HG02885 (cell line): ENCODE data around the gene CEBPZOS.
A peak's percentile ranks its signal among the peaks of the same experiment; 100 is the strongest.

Experiments used
- ATAC-seq: cut with Tn5 transposase; IDR thresholded peaks from one replicate; pipeline ENCODE4 v1.9.1; 2021; ENCODE audit warnings: mild to moderate bottlenecking; ENCODE audit not compliant: unreplicated experiment, poor library complexity

CEBPZOS gene

DNA sequence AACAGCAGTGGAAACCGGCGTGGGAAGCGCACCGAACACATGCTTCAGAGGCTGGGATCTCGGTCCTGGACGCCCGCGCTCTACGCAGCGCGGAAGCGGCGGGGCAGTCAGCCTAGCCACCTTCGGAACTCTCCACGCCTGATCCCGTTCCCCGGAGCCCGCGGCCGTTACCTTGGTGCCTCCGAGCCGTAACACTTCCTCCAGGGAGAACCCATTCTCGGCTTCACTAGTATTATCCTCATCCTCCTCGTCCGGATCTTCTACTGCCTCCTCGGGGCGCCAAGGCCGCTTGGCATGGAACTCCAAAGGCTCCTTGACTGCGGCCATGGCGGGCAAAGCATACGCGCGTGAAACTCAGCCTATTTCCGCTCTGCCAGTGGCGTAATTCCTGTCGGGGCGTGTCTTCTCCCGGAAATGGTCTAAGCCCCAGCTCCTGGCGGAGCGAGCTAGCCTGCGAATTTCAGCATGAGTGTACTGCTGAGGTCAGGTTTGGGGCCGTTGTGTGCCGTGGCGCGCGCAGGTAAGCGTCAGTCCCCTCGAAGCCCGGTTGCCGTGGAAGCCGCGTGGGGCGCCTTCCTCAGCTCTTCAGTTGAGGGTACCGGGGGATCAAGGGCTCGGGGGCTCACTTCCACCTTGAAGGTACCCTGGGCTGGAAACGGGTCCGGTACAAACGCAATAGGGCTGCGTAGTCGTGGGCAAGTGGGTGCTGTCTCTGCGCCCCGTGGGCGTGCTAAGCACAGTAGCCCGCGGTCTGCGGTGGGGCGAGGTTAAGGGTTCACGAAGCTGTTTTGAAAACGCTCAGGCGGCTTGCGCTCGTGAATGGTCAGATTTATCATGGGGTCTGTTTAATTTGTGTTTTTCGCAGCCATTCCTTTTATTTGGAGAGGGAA, 35.2 kb downstream of the CEBPZOS start, which contains the start of the genes CEBPZ and NDUFAF7:
TSS of gene CEBPZ (minus strand) at position 356 of the 890 bp plus-strand sequence. CDS start at position 327, 29 bp downstream.
TSS of gene NDUFAF7 (plus strand) at position 418 of the 890 bp plus-strand sequence. CDS start at position 466, 48 bp downstream.
- peak; percentile 97 for ATAC-seq

DNA sequence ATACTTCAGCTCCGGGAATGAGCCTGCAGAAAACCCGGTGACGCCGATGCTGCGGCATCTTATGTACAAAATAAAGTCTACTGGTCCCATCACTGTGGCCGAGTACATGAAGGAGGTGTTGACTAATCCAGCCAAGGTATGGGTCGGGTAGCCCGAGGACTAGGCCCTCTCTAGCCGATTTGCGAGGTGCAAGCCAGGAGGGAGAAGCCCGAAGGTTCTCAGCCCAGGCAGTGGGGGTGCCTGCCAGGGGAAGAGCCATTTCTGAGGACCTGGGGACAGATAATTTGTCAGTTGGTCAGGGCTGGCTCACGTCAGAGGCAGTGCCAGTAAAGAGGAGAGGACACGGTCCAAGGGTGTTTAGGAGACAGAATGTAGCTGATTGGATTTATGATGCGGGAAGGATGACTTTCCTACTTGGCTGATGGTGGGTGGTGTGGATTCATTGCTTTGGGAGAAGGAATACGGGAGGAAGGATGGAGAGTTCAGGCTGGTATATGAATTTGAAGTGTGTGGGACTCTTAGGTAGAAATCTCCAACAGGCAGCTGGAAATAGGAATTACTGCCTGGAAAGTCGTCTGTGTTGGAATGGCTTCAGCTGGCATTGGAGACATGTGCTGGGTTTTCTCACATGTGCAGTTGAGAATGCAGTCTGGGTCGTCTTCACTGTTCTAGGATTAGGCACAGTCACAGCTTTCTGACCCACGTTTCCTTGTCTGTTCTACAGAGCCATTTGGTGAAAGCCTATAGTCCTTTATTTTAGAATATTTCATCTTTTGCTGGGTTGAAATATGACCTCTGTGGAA, 36.0 kb downstream of the CEBPZOS start:
- peak; percentile 8 for ATAC-seq

- ATAC-seq = no peak
Measured at GRCh38 chr2:37243435-37243834, 47.1 kb downstream of the CEBPZOS start.

DNA sequence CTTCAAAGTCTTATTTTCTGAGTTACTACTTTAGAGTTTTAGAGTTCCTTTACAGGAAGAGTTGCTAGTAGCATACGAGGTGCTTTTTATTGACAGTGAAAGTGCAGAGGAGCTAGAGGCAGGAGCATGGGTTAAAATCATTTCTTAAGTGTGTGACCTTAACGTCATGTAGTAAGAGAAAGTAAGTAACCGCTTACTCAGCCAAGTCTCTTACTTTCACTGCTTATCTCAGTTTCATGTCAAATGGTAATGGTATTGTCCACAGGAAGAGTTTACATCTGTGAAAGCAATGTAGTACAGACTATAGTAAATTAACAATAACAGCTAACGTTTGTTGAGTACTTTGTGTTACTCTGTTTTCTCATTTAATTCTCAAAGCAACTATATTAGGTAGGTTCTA, 47.7 kb downstream of the CEBPZOS start:
- peak; percentile 99 for ATAC-seq

- no peak for ATAC-seq
Measured at GRCh38 chr2:37244755-37245154, 48.5 kb downstream of the CEBPZOS start.

GRCh38 chr2:37246205-37246604, 49.9 kb downstream of the CEBPZOS start:
- ATAC-seq = no peak

- no peak for ATAC-seq
Measured at GRCh38 chr2:37250869-37251740, 54.8 kb downstream of the CEBPZOS start.
